ENCODE measurements around the gene NUP43. TPM values are rescaled to one million over a fixed set of nuclear protein-coding genes. Genes with fewer than 3 reads are reported as not detected.
A peak's percentile ranks its signal among the peaks of the same experiment; 100 is the strongest.
"Not testable (repeated sequence)": the region's sequence is repeated elsewhere in the genome, so short reads cannot be mapped to it uniquely, and the experiment has no call there.

Gene NUP43
- total RNA-seq, 1 donor from 2014 or later: 9.3 TPM

- ATAC-seq (peak; percentile 90), DNase-seq (ENCODE audit: low spot score) (peak; percentile 94)
Observed at GRCh38 chr6:149749594-149750135, 3.3 kb upstream of the NUP43 start, which contains the start of gene PCMT1. Gene PCMT1 (plus strand): TSS chr6:149749741. CDS start chr6:149749902, 161 bp downstream.

GRCh38 chr6:149749082-149749593, 2.8 kb upstream of the NUP43 start:
- DNase-seq (ENCODE audit: low spot score): not testable (repeated sequence)
- ATAC-seq: peak; percentile 65

GRCh38 chr6:149745252-149745651, 1.1 kb downstream of the NUP43 start:
- ATAC-seq; DNase-seq (ENCODE audit: low spot score): not testable (repeated sequence)

DNA sequence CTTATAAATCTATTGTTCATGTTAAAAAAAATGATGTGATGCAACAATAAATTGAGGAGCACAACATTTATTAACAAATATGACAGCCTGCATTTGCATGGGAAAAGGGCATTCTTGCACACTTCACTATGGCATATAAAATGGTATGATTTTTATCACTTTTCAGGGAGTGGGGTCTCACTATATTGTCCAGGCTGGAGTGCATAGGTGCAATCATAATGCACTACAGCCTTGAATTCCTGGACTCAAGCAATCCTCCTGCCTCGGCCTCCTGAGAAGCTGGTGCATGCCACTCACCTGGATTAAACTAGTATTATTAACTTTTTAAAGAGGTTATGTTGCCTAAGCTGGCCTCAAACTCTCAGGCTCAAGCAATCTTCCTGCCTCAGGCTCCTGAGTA, 11.4 kb downstream of the NUP43 start:
- ATAC-seq (no peak), DNase-seq (ENCODE audit: low spot score) (no peak)

- ATAC-seq (no peak), DNase-seq (ENCODE audit: low spot score) (no peak)
Observed at GRCh38 chr6:149733089-149733720, 13.1 kb downstream of the NUP43 start.

GRCh38 chr6:149729824-149730223, 16.5 kb downstream of the NUP43 start:
- no peak for ATAC-seq
- no peak for DNase-seq (ENCODE audit: low spot score)

- ATAC-seq (no peak), DNase-seq (ENCODE audit: low spot score) (no peak)
Observed at GRCh38 chr6:149728499-149729234, 17.7 kb downstream of the NUP43 start.

- no peak for ATAC-seq
Observed at GRCh38 chr6:149727793-149728498, 18.4 kb downstream of the NUP43 start.

DNA sequence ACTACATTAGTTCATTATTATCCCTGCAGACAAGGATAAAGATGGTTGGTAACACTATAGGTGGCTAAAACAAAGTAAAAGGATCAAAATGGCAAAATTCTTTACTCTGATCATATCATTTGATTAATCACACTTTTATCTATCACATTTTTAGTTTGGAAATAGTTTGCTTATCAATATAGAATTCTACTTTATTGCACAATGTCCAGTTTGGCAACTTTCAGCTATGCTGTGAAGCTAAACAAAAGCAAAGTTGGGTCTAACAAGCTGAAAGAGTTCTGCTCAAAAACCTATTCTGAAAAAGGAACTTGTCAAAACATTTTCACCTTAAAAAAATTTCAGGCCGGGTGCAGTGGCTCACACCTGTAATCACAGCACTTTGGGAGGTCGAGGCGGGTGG, 20.5 kb downstream of the NUP43 start:
- no peak for ATAC-seq
- no peak for DNase-seq (ENCODE audit: low spot score)

More at GRCh38 chr6:149727793-149728498, 18.4 kb downstream of the NUP43 start:
- no peak for DNase-seq (ENCODE audit: low spot score)

DNA sequence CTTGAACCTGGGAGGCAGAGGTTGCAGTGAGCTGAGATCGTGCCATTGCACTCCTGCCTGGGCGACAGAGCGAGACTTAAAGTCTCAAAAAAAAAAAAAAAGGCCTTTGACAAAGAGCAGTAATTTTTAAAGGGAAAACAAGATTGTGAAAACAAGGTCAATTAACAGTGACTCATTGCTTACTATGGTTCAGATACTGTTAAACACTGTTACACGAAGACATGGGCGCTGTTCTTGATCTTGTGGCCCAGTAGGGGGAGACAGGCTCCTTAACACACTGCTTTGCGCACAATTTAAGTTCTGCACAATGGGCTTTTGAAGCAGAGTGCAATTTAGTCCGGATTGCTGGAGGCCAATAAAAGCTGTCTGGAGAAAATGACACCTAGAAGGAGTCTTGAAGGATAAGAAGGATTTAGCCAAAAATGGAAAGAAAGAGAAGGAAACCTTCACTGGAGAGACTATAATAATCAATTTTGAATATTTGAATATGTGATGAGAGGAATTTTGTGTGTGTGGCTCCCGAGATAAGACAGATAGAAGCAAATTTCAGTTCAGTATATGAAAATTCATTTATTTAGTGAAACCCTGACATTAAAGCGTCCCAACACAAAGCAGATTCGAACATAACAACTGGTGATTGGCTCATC, 22.4 kb downstream of the NUP43 start:
- DNase-seq (ENCODE audit: low spot score) (peak; percentile 57), ATAC-seq (peak; percentile 98)

DNA sequence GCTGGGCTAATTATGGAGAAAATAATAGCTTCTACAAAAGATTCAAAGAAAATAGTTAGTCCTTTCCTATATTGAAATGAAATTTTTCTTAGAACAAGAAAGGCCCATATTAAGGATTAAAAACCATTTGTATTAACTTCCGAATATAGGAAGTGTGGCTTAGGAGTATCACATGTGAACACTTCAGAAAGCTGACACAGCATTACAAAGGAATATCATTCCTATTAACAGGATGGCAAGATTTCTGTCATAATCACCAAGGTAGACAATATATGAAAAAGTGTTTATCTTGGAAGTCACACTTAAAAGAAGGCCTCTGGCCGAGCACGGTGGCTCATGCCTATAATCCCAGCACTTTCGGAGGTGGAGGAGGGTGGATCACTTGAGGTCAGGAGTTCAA, 23.1 kb downstream of the NUP43 start:
- ATAC-seq: no peak
- DNase-seq (ENCODE audit: low spot score): no peak

DNA sequence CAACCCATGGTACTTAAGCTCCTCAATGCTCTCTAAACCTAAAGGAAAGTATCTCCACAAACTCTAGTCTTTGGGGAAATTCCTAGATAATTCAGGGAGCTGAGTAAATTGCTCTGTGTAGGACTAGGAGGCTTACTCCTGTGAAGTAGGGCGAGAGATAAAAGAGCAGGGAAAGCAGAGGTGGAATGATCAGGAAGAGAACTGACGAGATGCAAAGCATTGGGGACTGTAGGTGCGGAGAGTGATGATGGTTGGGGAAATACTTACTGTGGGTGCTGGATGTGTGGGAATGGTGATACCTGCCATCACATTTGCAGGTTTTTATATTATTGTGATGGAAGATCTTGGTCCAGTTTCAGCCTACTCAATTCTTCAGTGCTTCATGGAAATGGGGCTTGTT, 26.8 kb downstream of the NUP43 start:
- DNase-seq (ENCODE audit: low spot score) (no peak), ATAC-seq (no peak)

- peak; percentile 98 for DNase-seq (ENCODE audit: low spot score)
- peak; percentile 89 for ATAC-seq
Observed at GRCh38 chr6:149717588-149718458, 28.5 kb downstream of the NUP43 start, which contains the start of gene LATS1. Gene LATS1 (minus strand): TSS chr6:149718101. CDS start chr6:149702126, 15,975 bp downstream.

- ATAC-seq (no peak), DNase-seq (ENCODE audit: low spot score) (no peak)
Observed at GRCh38 chr6:149717255-149717587, 29.1 kb downstream of the NUP43 start.

DNA sequence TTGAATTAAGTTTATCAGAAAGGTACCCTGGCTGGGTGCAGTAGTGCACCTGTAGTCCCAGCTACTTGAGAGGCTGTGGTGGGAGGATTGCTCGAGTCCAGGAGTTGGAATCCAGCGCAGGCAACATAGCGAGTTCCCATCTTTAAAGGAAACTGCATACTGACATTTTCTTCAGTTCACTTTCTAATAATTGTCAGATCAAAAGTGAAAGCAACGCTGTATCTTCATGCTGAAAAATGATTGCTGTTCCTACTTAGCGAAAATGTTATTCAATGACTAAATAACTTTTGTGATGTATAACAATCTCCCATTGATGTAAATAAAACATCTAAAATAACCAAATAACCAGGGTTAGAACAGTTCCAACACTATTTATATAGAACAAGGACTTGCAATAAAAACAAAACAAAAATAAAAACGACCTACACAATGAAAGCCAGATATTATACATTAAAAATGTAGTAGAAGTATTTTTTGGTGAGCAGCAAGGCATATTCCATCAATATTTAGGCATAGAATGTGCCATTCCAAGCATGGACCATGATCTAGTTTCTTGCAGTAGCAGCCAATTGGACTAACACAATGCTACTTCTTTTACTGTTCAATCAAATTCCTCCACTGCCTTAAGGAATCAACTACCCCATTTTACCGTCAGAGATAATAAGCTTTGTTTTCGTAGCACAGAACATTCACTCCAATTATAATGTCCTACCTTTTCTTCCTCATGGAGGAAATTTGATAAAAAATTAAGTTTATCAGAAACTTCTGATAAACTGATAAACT, 30.0 kb downstream of the NUP43 start:
- ATAC-seq (no peak), DNase-seq (ENCODE audit: low spot score) (no peak)

DNA sequence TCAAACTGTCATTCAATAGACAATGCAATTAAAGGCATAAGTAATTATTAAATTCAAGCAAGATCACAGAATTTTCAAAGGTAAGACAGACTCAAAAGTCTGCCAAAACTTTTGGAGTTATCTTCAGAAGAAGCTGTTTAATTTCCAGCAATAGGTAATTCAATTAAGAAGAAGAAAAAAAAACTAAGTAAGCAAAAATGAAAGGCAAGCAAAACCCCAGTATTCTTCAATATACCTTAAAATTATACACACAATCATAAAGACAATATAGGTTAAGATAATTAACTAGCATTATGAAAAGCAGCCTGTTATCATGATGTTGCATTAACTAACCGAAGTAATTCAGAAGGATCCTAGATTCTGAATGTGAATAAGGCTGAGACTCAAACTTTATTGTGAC, 31.9 kb downstream of the NUP43 start:
- ATAC-seq: no peak

GRCh38 chr6:149711711-149712110, 34.6 kb downstream of the NUP43 start:
- no peak for DNase-seq (ENCODE audit: low spot score)
- no peak for ATAC-seq

More for the DNA sequence above, 31.9 kb downstream of the NUP43 start:
- DNase-seq (ENCODE audit: low spot score): no peak

- ATAC-seq (no peak), DNase-seq (ENCODE audit: low spot score) (no peak)
Observed at GRCh38 chr6:149701714-149702113, 44.6 kb downstream of the NUP43 start.

- DNase-seq (ENCODE audit: low spot score) (no peak), ATAC-seq (no peak)
Observed at GRCh38 chr6:149699150-149699549, 47.2 kb downstream of the NUP43 start.
